ENCODE measurements around the gene WEE2. TPM values are rescaled to one million over a fixed set of nuclear protein-coding genes. Genes with fewer than 3 reads are reported as not detected.
"Not testable (repeated sequence)": the region's sequence is repeated elsewhere in the genome, so short reads cannot be mapped to it uniquely, and the experiment has no call there.

WEE2 gene
- total RNA-seq, 2 experiments from 2014 or later, result not detected

GRCh38 chr7:141675436-141676215, 32.5 kb upstream of the WEE2 start:
- CTCF ChIA-PET, result interaction anchor here (1.1 to 1.7 kb wide), 5 partner anchors 9 to 62 kb away, joined by 3 to 8 read pairs (median 3); partner anchors contain the start of gene SSBP1
- no peak overlapping the region for H3K4me3 Mint-ChIP-seq
- DNase-seq (no peak), ATAC-seq (peak; percentile 37)
- H3K4me1 Mint-ChIP-seq, result peaks cover 46% of the 10 kb centered on the region
- peaks cover 36% of the 10 kb centered on the region for H3K36me3 Mint-ChIP-seq
- H3K9me3 Mint-ChIP-seq (ENCODE audit: low read depth), result peaks cover 6% of the 10 kb centered on the region
- no peaks in the 10 kb centered on the region for H3K27me3 Mint-ChIP-seq
- H3K27ac Mint-ChIP-seq, result peak overlapping the region; percentile 70

GRCh38 chr7:141676618-141677017, 31.5 kb upstream of the WEE2 start:
- no peak for DNase-seq
- H3K27me3 Mint-ChIP-seq, result no peaks in the 10 kb centered on the region
- H3K4me1 Mint-ChIP-seq, result peaks cover 47% of the 10 kb centered on the region
- H3K9me3 Mint-ChIP-seq (ENCODE audit: low read depth), result peaks cover 6% of the 10 kb centered on the region
- H3K27ac Mint-ChIP-seq, result peak overlapping the region; percentile 65
- no peak overlapping the region for H3K4me3 Mint-ChIP-seq
- peaks cover 39% of the 10 kb centered on the region for H3K36me3 Mint-ChIP-seq
- CTCF ChIA-PET, result interaction anchor here (1.0 to 1.5 kb wide), 2 partner anchors 22 to 61 kb away, joined by 4 to 5 read pairs; no protein-coding TSS in a partner anchor
- no peak for ATAC-seq

- peak overlapping the region; percentile 47 for H3K27ac Mint-ChIP-seq
- CTCF ChIA-PET, result interaction anchor here (0.8 to 2.1 kb wide), 5 partner anchors 19 to 339 kb away, joined by 3 to 10 read pairs (median 4); partner anchors contain the start of genes DENND11 and SSBP1
- no peaks in the 10 kb centered on the region for H3K9me3 Mint-ChIP-seq (ENCODE audit: low read depth)
- ATAC-seq (peak; percentile 90), DNase-seq (no peak)
- H3K36me3 Mint-ChIP-seq, result peaks cover 35% of the 10 kb centered on the region
- H3K4me1 Mint-ChIP-seq, result peaks cover 47% of the 10 kb centered on the region
- no peaks in the 10 kb centered on the region for H3K27me3 Mint-ChIP-seq
- peak overlapping the region; percentile 4 for H3K4me3 Mint-ChIP-seq
Observed at GRCh38 chr7:141679014-141679413, 29.1 kb upstream of the WEE2 start.

- CTCF ChIA-PET, result interaction anchor here (2.2 kb wide), 1 partner anchor 53 kb away, joined by 4 read pairs; the partner anchor contains the start of gene SSBP1
- ATAC-seq (no peak), DNase-seq (no peak)
- H3K36me3 Mint-ChIP-seq, result peaks cover 44% of the 10 kb centered on the region
- H3K9me3 Mint-ChIP-seq (ENCODE audit: low read depth), result no peaks in the 10 kb centered on the region
- no peaks in the 10 kb centered on the region for H3K27me3 Mint-ChIP-seq
- H3K4me1 Mint-ChIP-seq, result peaks cover 25% of the 10 kb centered on the region
- no peak overlapping the region for H3K4me3 Mint-ChIP-seq
- H3K27ac Mint-ChIP-seq, result no peak overlapping the region
Observed at GRCh38 chr7:141685285-141686023, 22.7 kb upstream of the WEE2 start.

- DNase-seq, result no peak
- no peak for ATAC-seq
- Mint-ChIP-seq H3K4me3 (no peak overlapping the region), H3K4me1 (peaks cover 21% of the 10 kb centered on the region), H3K27ac (peak overlapping the region; percentile 58), H3K36me3 (peaks cover 39% of the 10 kb centered on the region), H3K27me3 (no peaks in the 10 kb centered on the region), H3K9me3 (ENCODE audit: low read depth) (no peaks in the 10 kb centered on the region)
- CTCF ChIA-PET, result interaction anchor here (2.2 kb wide), 1 partner anchor 52 kb away, joined by 4 read pairs; the partner anchor contains the start of gene SSBP1
Observed at GRCh38 chr7:141686074-141686473, 22.1 kb upstream of the WEE2 start.

- DNase-seq (no peak), ATAC-seq (no peak)
- H3K36me3 Mint-ChIP-seq, result peaks cover 33% of the 10 kb centered on the region
- H3K27ac Mint-ChIP-seq, result no peak overlapping the region
- peaks cover 21% of the 10 kb centered on the region for H3K4me1 Mint-ChIP-seq
- no peaks in the 10 kb centered on the region for H3K9me3 Mint-ChIP-seq (ENCODE audit: low read depth)
- CTCF ChIA-PET, result interaction anchor here (2.2 kb wide), 1 partner anchor 52 kb away, joined by 4 read pairs; the partner anchor contains the start of gene SSBP1
- no peaks in the 10 kb centered on the region for H3K27me3 Mint-ChIP-seq
- no peak overlapping the region for H3K4me3 Mint-ChIP-seq
Observed at GRCh38 chr7:141686670-141687069, 21.5 kb upstream of the WEE2 start.

GRCh38 chr7:141688043-141688442, 20.1 kb upstream of the WEE2 start:
- Mint-ChIP-seq H3K9me3 (ENCODE audit: low read depth) (no peaks in the 10 kb centered on the region), H3K27me3 (no peaks in the 10 kb centered on the region), H3K4me3 (no peak overlapping the region), H3K4me1 (peaks cover 21% of the 10 kb centered on the region), H3K36me3 (peaks cover 25% of the 10 kb centered on the region), H3K27ac (no peak overlapping the region)
- CTCF ChIA-PET, result interaction anchor here (0.7 kb wide), 2 partner anchors 435 to 639 kb away, joined by 3 to 4 read pairs; no protein-coding TSS in a partner anchor
- no peak for ATAC-seq
- no peak for DNase-seq

GRCh38 chr7:141689072-141689825, 18.9 kb upstream of the WEE2 start:
- peaks cover 22% of the 10 kb centered on the region for H3K36me3 Mint-ChIP-seq
- not testable (repeated sequence) for H3K27ac Mint-ChIP-seq; H3K4me3 Mint-ChIP-seq; H3K9me3 Mint-ChIP-seq (ENCODE audit: low read depth); H3K27me3 Mint-ChIP-seq; DNase-seq; ATAC-seq
- H3K4me1 Mint-ChIP-seq, result peaks cover 21% of the 10 kb centered on the region
- CTCF ChIA-PET, result interaction anchor here (1.2 kb wide), 1 partner anchor 49 kb away, joined by 4 read pairs; the partner anchor contains the start of gene SSBP1

- Mint-ChIP-seq H3K9me3 (ENCODE audit: low read depth) (no peaks in the 10 kb centered on the region), H3K27me3 (no peaks in the 10 kb centered on the region), H3K4me3 (no peak overlapping the region), H3K36me3 (peaks cover 11% of the 10 kb centered on the region), H3K27ac (no peak overlapping the region), H3K4me1 (peaks cover 7% of the 10 kb centered on the region)
- DNase-seq (no peak), ATAC-seq (no peak)
- CTCF ChIA-PET, result no interaction called here
Observed at GRCh38 chr7:141691540-141691939, 16.6 kb upstream of the WEE2 start.

- H3K4me1 Mint-ChIP-seq, result peaks cover 3% of the 10 kb centered on the region
Observed at GRCh38 chr7:141691961-141692360, 16.2 kb upstream of the WEE2 start.

GRCh38 chr7:141693082-141693481, 15.1 kb upstream of the WEE2 start:
- Mint-ChIP-seq H3K27me3 (no peaks in the 10 kb centered on the region), H3K27ac (no peak overlapping the region), H3K4me1 (peaks cover 3% of the 10 kb centered on the region), H3K9me3 (ENCODE audit: low read depth) (no peaks in the 10 kb centered on the region), H3K4me3 (no peak overlapping the region), H3K36me3 (peaks cover 10% of the 10 kb centered on the region)
- DNase-seq (no peak), ATAC-seq (no peak)
- CTCF ChIA-PET, result no interaction called here

More at GRCh38 chr7:141691961-141692360, 16.2 kb upstream of the WEE2 start:
- H3K9me3 Mint-ChIP-seq (ENCODE audit: low read depth), result no peaks in the 10 kb centered on the region
- ATAC-seq (no peak), DNase-seq (no peak)
- no peak overlapping the region for H3K27ac Mint-ChIP-seq
- H3K4me3 Mint-ChIP-seq, result no peak overlapping the region
- CTCF ChIA-PET, result no interaction called here
- H3K27me3 Mint-ChIP-seq, result no peaks in the 10 kb centered on the region
- H3K36me3 Mint-ChIP-seq, result peaks cover 11% of the 10 kb centered on the region

GRCh38 chr7:141695803-141696289, 12.3 kb upstream of the WEE2 start:
- CTCF ChIA-PET, result interaction anchor here (1.4 kb wide), 2 partner anchors 41 to 90 kb away, joined by 3 read pairs; no protein-coding TSS in a partner anchor
- H3K27me3 Mint-ChIP-seq, result peaks cover 10% of the 10 kb centered on the region
- ATAC-seq (no peak), DNase-seq (no peak)
- H3K36me3 Mint-ChIP-seq, result peaks cover 7% of the 10 kb centered on the region
- no peaks in the 10 kb centered on the region for H3K9me3 Mint-ChIP-seq (ENCODE audit: low read depth)
- peaks cover 21% of the 10 kb centered on the region for H3K4me1 Mint-ChIP-seq
- H3K27ac Mint-ChIP-seq, result no peak overlapping the region
- H3K4me3 Mint-ChIP-seq, result no peak overlapping the region
